Measurements from ENCODE around the gene CREB5.

DNA sequence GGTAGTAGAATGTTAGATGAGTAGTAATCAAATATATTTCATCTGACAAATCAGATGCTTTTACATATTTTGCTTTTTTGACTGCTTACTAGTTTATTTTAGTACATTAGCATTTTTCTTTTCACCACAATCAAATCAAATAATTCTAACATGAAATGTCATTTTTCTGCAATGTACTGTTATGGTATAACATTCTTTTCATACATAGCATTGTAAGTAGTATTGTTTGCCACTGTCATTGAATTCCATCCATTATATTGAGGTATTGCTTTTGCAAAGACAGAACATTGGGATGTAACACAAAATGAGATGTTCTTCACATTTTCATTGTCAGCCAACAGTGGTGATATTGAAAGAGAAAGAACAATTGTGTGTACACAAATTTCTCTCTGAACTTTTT lies 438.4 kb downstream of the CREB5 start:
- TF ChIP-seq EP300 (IDR thresholded peaks at IDR 0.05): no peak
- TF ChIP-seq, protein P1, sequence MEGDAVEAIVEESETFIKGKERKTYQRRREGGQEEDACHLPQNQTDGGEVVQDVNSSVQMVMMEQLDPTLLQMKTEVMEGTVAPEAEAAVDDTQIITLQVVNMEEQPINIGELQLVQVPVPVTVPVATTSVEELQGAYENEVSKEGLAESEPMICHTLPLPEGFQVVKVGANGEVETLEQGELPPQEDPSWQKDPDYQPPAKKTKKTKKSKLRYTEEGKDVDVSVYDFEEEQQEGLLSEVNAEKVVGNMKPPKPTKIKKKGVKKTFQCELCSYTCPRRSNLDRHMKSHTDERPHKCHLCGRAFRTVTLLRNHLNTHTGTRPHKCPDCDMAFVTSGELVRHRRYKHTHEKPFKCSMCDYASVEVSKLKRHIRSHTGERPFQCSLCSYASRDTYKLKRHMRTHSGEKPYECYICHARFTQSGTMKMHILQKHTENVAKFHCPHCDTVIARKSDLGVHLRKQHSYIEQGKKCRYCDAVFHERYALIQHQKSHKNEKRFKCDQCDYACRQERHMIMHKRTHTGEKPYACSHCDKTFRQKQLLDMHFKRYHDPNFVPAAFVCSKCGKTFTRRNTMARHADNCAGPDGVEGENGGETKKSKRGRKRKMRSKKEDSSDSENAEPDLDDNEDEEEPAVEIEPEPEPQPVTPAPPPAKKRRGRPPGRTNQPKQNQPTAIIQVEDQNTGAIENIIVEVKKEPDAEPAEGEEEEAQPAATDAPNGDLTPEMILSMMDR (IDR thresholded peaks at IDR 0.05): no peak

All from ovary (tissue), 3 donors.